ENCODE data around the gene RNF223. TPM values are rescaled to one million over a fixed set of nuclear protein-coding genes. Genes with fewer than 3 reads are reported as not detected.

The RNF223 gene
- total and polyA plus RNA-seq, 7 experiments from 2014 or later, result 0.32 TPM; not detected in 6

GRCh38 chr1:1120096-1120495, 46.0 kb upstream of the RNF223 start:
- POLR2A ChIA-PET, result interaction anchor here (0.6 kb wide), 1 partner anchor 104 kb away, joined by 3 read pairs; no protein-coding TSS in a partner anchor
- ATAC-seq (no peak), DNase-seq (no peak)
- Histone ChIP-seq H3K36me3 (ENCODE audit: control insufficient read depth in 2 of 3, insufficient read depth in 3 of 3, low read length in 3 of 3) (no peaks in the 10 kb centered on the region), H3K27me3 (ENCODE audit: control insufficient read depth in 2 of 2, insufficient read depth in 2 of 2, low read length in 2 of 2) (no peaks in the 10 kb centered on the region), H3K4me3 (ENCODE audit: low read length) (no peak overlapping the region), H3K9me3 (ENCODE audit: control insufficient read depth in 2 of 3, low read length in 3 of 3) (no peaks in the 10 kb centered on the region), H3K27ac (ENCODE audit: low read depth, low read length) (no peak overlapping the region), H3K4me1 (ENCODE audit: control insufficient read depth in 2 of 2, insufficient read depth in 2 of 2, low read length in 2 of 2) (peaks cover 6 to 10% of the 10 kb centered on the region in 2 donors)
- H3K4me3 Mint-ChIP-seq, result no peak overlapping the region
- H3K36me3 Mint-ChIP-seq, result peaks cover 0 to 1% (median 0%) of the 10 kb centered on the region in 5 donors
- CTCF ChIA-PET, result interaction anchor here (0.7 to 2.6 kb wide), 4 partner anchors 15 to 251 kb away, joined by 3 to 7 read pairs (median 5); no protein-coding TSS in a partner anchor
- H3K27ac Mint-ChIP-seq, result no peak overlapping the region
- intact Hi-C loops (cut with micrococcal nuclease), result loop anchor here in 1 of 2 donors (5.0 kb wide), 1 partner anchor 92 kb away; the partner anchor contains the start of gene TNFRSF4
- peaks cover 0 to 19% (median 5%) of the 10 kb centered on the region in 7 donors for H3K4me1 Mint-ChIP-seq
- H3K27me3 Mint-ChIP-seq, result peaks cover 0 to 15% (median 0%) of the 10 kb centered on the region in 5 donors
- peaks cover 0 to 3% (median 0%) of the 10 kb centered on the region in 11 donors for H3K9me3 Mint-ChIP-seq

GRCh38 chr1:1119272-1119890, 45.3 kb upstream of the RNF223 start:
- Mint-ChIP-seq H3K4me1 (peaks cover 0 to 26% (median 8%) of the 10 kb centered on the region in 7 donors), H3K9me3 (peaks cover 0 to 3% (median 0%) of the 10 kb centered on the region in 11 donors), H3K36me3 (peaks cover 0 to 5% (median 0%) of the 10 kb centered on the region in 5 donors), H3K27me3 (peaks cover 0 to 15% (median 0%) of the 10 kb centered on the region in 5 donors), H3K4me3 (no peak overlapping the region), H3K27ac (no peak overlapping the region)
- peaks cover 8 to 10% of the 10 kb centered on the region in 2 donors for H3K4me1 ChIP-seq (ENCODE audit: control insufficient read depth in 2 of 2, insufficient read depth in 2 of 2, low read length in 2 of 2)
- H3K27ac ChIP-seq (ENCODE audit: low read depth, low read length), result no peak overlapping the region
- POLR2A ChIA-PET, result interaction anchor here (0.6 kb wide), 1 partner anchor 103 kb away, joined by 3 read pairs; no protein-coding TSS in a partner anchor
- CTCF ChIA-PET, result interaction anchor here (1.6 kb wide), 1 partner anchor 172 kb away, joined by 6 read pairs; no protein-coding TSS in a partner anchor
- no peak for DNase-seq
- intact Hi-C loops (cut with micrococcal nuclease), result loop anchor here in 1 of 2 donors (10.0 kb wide), 1 partner anchor 495 kb away; the partner anchor contains the start of gene MIB2
- H3K36me3 ChIP-seq (ENCODE audit: control insufficient read depth in 2 of 3, insufficient read depth in 3 of 3, low read length in 3 of 3), result no peaks in the 10 kb centered on the region
- ATAC-seq, result no peak
- H3K27me3 ChIP-seq (ENCODE audit: control insufficient read depth in 2 of 2, insufficient read depth in 2 of 2, low read length in 2 of 2), result no peaks in the 10 kb centered on the region
- H3K4me3 ChIP-seq (ENCODE audit: low read length), result no peak overlapping the region
- H3K9me3 ChIP-seq (ENCODE audit: control insufficient read depth in 2 of 3, low read length in 3 of 3), result no peaks in the 10 kb centered on the region

- peaks cover 0 to 15% (median 0%) of the 10 kb centered on the region in 5 donors for H3K27me3 Mint-ChIP-seq
- intact Hi-C loops (cut with micrococcal nuclease), result loop anchor here in 1 of 2 donors (10.0 kb wide), 1 partner anchor 496 kb away; the partner anchor contains the start of gene MIB2
- no peaks in the 10 kb centered on the region for H3K9me3 ChIP-seq (ENCODE audit: control insufficient read depth in 2 of 3, low read length in 3 of 3)
- H3K36me3 ChIP-seq (ENCODE audit: control insufficient read depth in 2 of 3, insufficient read depth in 3 of 3, low read length in 3 of 3), result no peaks in the 10 kb centered on the region
- peaks cover 8 to 10% of the 10 kb centered on the region in 2 donors for H3K4me1 ChIP-seq (ENCODE audit: control insufficient read depth in 2 of 2, insufficient read depth in 2 of 2, low read length in 2 of 2)
- H3K36me3 Mint-ChIP-seq, result peaks cover 0 to 5% (median 0%) of the 10 kb centered on the region in 5 donors
- H3K4me3 Mint-ChIP-seq, result no peak overlapping the region
- no peak overlapping the region for H3K27ac ChIP-seq (ENCODE audit: low read depth, low read length)
- ChIA-PET CTCF (interaction anchor here (1.6 kb wide), 1 partner anchor 173 kb away, joined by 6 read pairs; no protein-coding TSS in a partner anchor), POLR2A (no interaction called here)
- H3K27ac Mint-ChIP-seq, result no peak overlapping the region
- H3K27me3 ChIP-seq (ENCODE audit: control insufficient read depth in 2 of 2, insufficient read depth in 2 of 2, low read length in 2 of 2), result no peaks in the 10 kb centered on the region
- H3K4me1 Mint-ChIP-seq, result peaks cover 0 to 24% (median 8%) of the 10 kb centered on the region in 7 donors
- no peaks in the 10 kb centered on the region for H3K9me3 Mint-ChIP-seq
- ATAC-seq (no peak), DNase-seq (no peak)
- H3K4me3 ChIP-seq (ENCODE audit: low read length), result no peak overlapping the region
These were observed 44.7 kb upstream of the RNF223 start for GRCh38 chr1:1118876-1119220.

- no peak overlapping the region for H3K4me3 ChIP-seq (ENCODE audit: low read length)
- peaks cover 0 to 6% (median 0%) of the 10 kb centered on the region in 3 experiments for H3K9me3 ChIP-seq (ENCODE audit: control insufficient read depth in 2 of 3, low read length in 3 of 3)
- ATAC-seq (no peak), DNase-seq (no peak)
- Mint-ChIP-seq H3K27me3 (peaks cover 0 to 13% (median 0%) of the 10 kb centered on the region in 5 donors), H3K36me3 (peaks cover 4 to 10% (median 4%) of the 10 kb centered on the region in 5 donors), H3K27ac (no peak overlapping the region), H3K4me1 (peaks cover 0 to 19% (median 12%) of the 10 kb centered on the region in 7 donors), H3K9me3 (peaks cover 0 to 5% (median 2%) of the 10 kb centered on the region in 11 donors), H3K4me3 (peak overlapping the region in 3 of 10 donors; percentile 58 to 88 (median 65))
- CTCF ChIA-PET, result no interaction called here
- peaks cover 0 to 3% (median 0%) of the 10 kb centered on the region in 3 experiments for H3K36me3 ChIP-seq (ENCODE audit: control insufficient read depth in 2 of 3, insufficient read depth in 3 of 3, low read length in 3 of 3)
- intact Hi-C loops (cut with micrococcal nuclease), result loop anchor here in 1 of 2 donors (10.0 kb wide), 1 partner anchor 497 kb away; the partner anchor contains the start of gene MIB2
- H3K27ac ChIP-seq (ENCODE audit: low read depth, low read length), result no peak overlapping the region
- H3K4me1 ChIP-seq (ENCODE audit: control insufficient read depth in 2 of 2, insufficient read depth in 2 of 2, low read length in 2 of 2), result peaks cover 8 to 10% of the 10 kb centered on the region in 2 donors
- POLR2A ChIA-PET, result no interaction called here
- H3K27me3 ChIP-seq (ENCODE audit: control insufficient read depth in 2 of 2, insufficient read depth in 2 of 2, low read length in 2 of 2), result no peaks in the 10 kb centered on the region
These were observed 44.1 kb upstream of the RNF223 start for GRCh38 chr1:1118011-1118875.

GRCh38 chr1:1117469-1117831, 43.3 kb upstream of the RNF223 start:
- ChIA-PET CTCF (no interaction called here), POLR2A (interaction anchor here (0.9 to 1.1 kb wide), 2 partner anchors 263 to 662 kb away, joined by 3 read pairs; no protein-coding TSS in a partner anchor)
- DNase-seq (peak in 1 of 9 donors; percentile 26), ATAC-seq (no peak)
- H3K9me3 Mint-ChIP-seq, result peaks cover 0 to 9% (median 4%) of the 10 kb centered on the region in 11 donors
- intact Hi-C loops (cut with micrococcal nuclease), result loop anchor here (2.0 to 10.0 kb wide), 3 partner anchors 77 to 497 kb away; partner anchors contain the start of gene MIB2 (in 1 of the 2)
- peaks cover 0 to 13% (median 0%) of the 10 kb centered on the region in 5 donors for H3K27me3 Mint-ChIP-seq
- no peak overlapping the region for H3K27ac ChIP-seq (ENCODE audit: low read depth, low read length)
- H3K36me3 Mint-ChIP-seq, result peaks cover 9 to 17% (median 10%) of the 10 kb centered on the region in 5 donors
- H3K27me3 ChIP-seq (ENCODE audit: control insufficient read depth in 2 of 2, insufficient read depth in 2 of 2, low read length in 2 of 2), result no peaks in the 10 kb centered on the region
- peak overlapping the region in 1 of 9 donors; percentile 14 for H3K27ac Mint-ChIP-seq
- peaks cover 0 to 18% (median 13%) of the 10 kb centered on the region in 7 donors for H3K4me1 Mint-ChIP-seq
- peaks cover 0 to 10% (median 0%) of the 10 kb centered on the region in 3 experiments for H3K9me3 ChIP-seq (ENCODE audit: control insufficient read depth in 2 of 3, low read length in 3 of 3)
- no peak overlapping the region for H3K4me3 ChIP-seq (ENCODE audit: low read length)
- H3K4me1 ChIP-seq (ENCODE audit: control insufficient read depth in 2 of 2, insufficient read depth in 2 of 2, low read length in 2 of 2), result peaks cover 7 to 8% of the 10 kb centered on the region in 2 donors
- H3K4me3 Mint-ChIP-seq, result peak overlapping the region in 9 of 10 donors; percentile 27 to 88 (median 58)
- peaks cover 0 to 7% (median 0%) of the 10 kb centered on the region in 3 experiments for H3K36me3 ChIP-seq (ENCODE audit: control insufficient read depth in 2 of 3, insufficient read depth in 3 of 3, low read length in 3 of 3)
